Lower lobe of right lung (tissue), 2 donors: ENCODE measurements around the gene SIGLEC6. TPM values are rescaled to one million over a fixed set of nuclear protein-coding genes. Genes with fewer than 3 reads are reported as not detected.

Source experiments
- ATAC-seq, 2 donors: fragments of 200-7000 bp; cut with Tn5 transposase; one replicate each; pipeline ENCODE4 v1.9.1; 2020 to 2022; ENCODE audit warnings: mild to moderate bottlenecking in 2 of 2, moderate library complexity in 2 of 2
- DNase-seq: peaks from one replicate; pipeline ENCODE4 v3.0.0-alpha.2; 2020
- H3K27ac ChIP-seq: fragments of 200-600 bp; one replicate; pipeline ENCODE4 v1.8.0; 2022
- H3K27me3 ChIP-seq: fragments of 200-600 bp; one replicate; pipeline ENCODE4 v1.8.0; 2022; ENCODE audit warnings: low read depth
- H3K36me3 ChIP-seq: fragments of 200-600 bp; one replicate; pipeline ENCODE4 v1.8.0; 2022; ENCODE audit warnings: mild to moderate bottlenecking
- H3K4me1 ChIP-seq: fragments of 200-600 bp; one replicate; pipeline ENCODE4 v1.8.0; 2022
- H3K4me3 ChIP-seq: fragments of 200-600 bp; one replicate; pipeline ENCODE4 v1.8.0; 2022; ENCODE audit warnings: mild to moderate bottlenecking
- H3K9me3 ChIP-seq: fragments of 200-600 bp; one replicate; pipeline ENCODE4 v1.8.0; 2022
- CTCF ChIP-seq: fragments of 200-600 bp; IDR thresholded peaks from one replicate; pipeline ENCODE4 v1.8.0; 2022; ENCODE audit warnings: antibody characterized with exemption, mild to moderate bottlenecking
- intact Hi-C: fragments of 100-400 bp; cut with DNase I; formaldehyde crosslinking; loops from one replicate; pipeline ENCODE4 v1.11.0; 2022
- long read RNA-seq: library from polyadenylated mRNA; unstranded; transcript quantifications from one replicate; pipeline ENCODE4 v2.0.0, GENCODE V29; 2021
- total RNA-seq: library from RNA; stranded (reverse); fragmentation: NEBNext Ultra II Directional; extraction: Animal tissue kit (Norgen Biotek cat#: 25700); gene quantifications from one replicate; pipeline ENCODE4 v1.2.1, GENCODE V29; 2021
- donor health status: DM: no; HTN: yes; CAD: no; lungs with severe emphysema.

SIGLEC6 gene
- total RNA-seq, result 6.5 TPM
- long read RNA-seq, partial matches to known transcripts, result 2 of 3 reads
- long read RNA-seq, other reads (novel, unspliced or antisense), result 0 of 3 reads

- H3K4me1 ChIP-seq, result no peaks in the 10 kb centered on the region
- H3K27ac ChIP-seq, result no peak within 1 kb of the TSS
- DNase-seq, result peak; percentile 84
- no peaks in the 10 kb centered on the region for H3K36me3 ChIP-seq
- peak; percentile 78 to 92 for ATAC-seq
- H3K4me3 ChIP-seq, result peak within 1 kb of the TSS; percentile 3
- no peak for TF ChIP-seq CTCF
- H3K9me3 ChIP-seq, result no peaks in the 10 kb centered on the region
- intact Hi-C loops, result no loop called here
- no peaks in the 10 kb centered on the region for H3K27me3 ChIP-seq
Observed at GRCh38 chr19:51531349-51532315, at the start of gene SIGLEC6. SIGLEC6 (minus strand) TSS chr19:51531670; CDS start chr19:51531648, 22 bp downstream.

GRCh38 chr19:51576850-51577249, 45.4 kb upstream of the SIGLEC6 start:
- TF ChIP-seq CTCF, result no peak
- Histone ChIP-seq H3K4me1 (peaks cover 20% of the 10 kb centered on the region), H3K4me3 (no peak overlapping the region), H3K9me3 (no peaks in the 10 kb centered on the region), H3K27ac (no peak overlapping the region), H3K36me3 (peaks cover 67% of the 10 kb centered on the region), H3K27me3 (no peaks in the 10 kb centered on the region)
- intact Hi-C loops, result no loop called here
- DNase-seq (no peak), ATAC-seq (no peak)

GRCh38 chr19:51573331-51573730, 41.9 kb upstream of the SIGLEC6 start:
- no peaks in the 10 kb centered on the region for H3K9me3 ChIP-seq
- no peaks in the 10 kb centered on the region for H3K27me3 ChIP-seq
- peaks cover 41% of the 10 kb centered on the region for H3K36me3 ChIP-seq
- H3K4me3 ChIP-seq, result no peak overlapping the region
- intact Hi-C loops, result no loop called here
- no peak for TF ChIP-seq CTCF
- H3K4me1 ChIP-seq, result peaks cover 22% of the 10 kb centered on the region
- DNase-seq (no peak), ATAC-seq (no peak)
- no peak overlapping the region for H3K27ac ChIP-seq

- H3K4me1 ChIP-seq, result peaks cover 22% of the 10 kb centered on the region
- no peak overlapping the region for H3K27ac ChIP-seq
- TF ChIP-seq CTCF, result no peak
- H3K9me3 ChIP-seq, result no peaks in the 10 kb centered on the region
- DNase-seq, result no peak
- H3K27me3 ChIP-seq, result no peaks in the 10 kb centered on the region
- intact Hi-C loops, result no loop called here
- ATAC-seq, result no peak
- no peak overlapping the region for H3K4me3 ChIP-seq
- H3K36me3 ChIP-seq, result peaks cover 38% of the 10 kb centered on the region
Observed at GRCh38 chr19:51572908-51573307, 41.4 kb upstream of the SIGLEC6 start.

GRCh38 chr19:51572410-51572809, 40.9 kb upstream of the SIGLEC6 start:
- intact Hi-C loops, result no loop called here
- Histone ChIP-seq H3K27me3 (no peaks in the 10 kb centered on the region), H3K27ac (no peak overlapping the region), H3K4me1 (peaks cover 22% of the 10 kb centered on the region), H3K36me3 (peaks cover 38% of the 10 kb centered on the region), H3K9me3 (no peaks in the 10 kb centered on the region), H3K4me3 (peak overlapping the region; percentile 64)
- no peak for TF ChIP-seq CTCF
- ATAC-seq, result no peak
- no peak for DNase-seq
